Type B pancreatic cell (in vitro differentiated cells): Measurements from ENCODE around the gene CLDN2. TPM values are rescaled to one million over a fixed set of nuclear protein-coding genes. Genes with fewer than 3 reads are reported as not detected.
"Not testable (repeated sequence)": the region's sequence is repeated elsewhere in the genome, so short reads cannot be mapped to it uniquely, and the experiment has no call there.

ENCODE experiments used
- DNase-seq: peaks from one replicate; pipeline ENCODE4 v3.0.0; 2021; ENCODE audit warnings: mixed read lengths; ENCODE audit not compliant: unreplicated experiment; ENCODE audit errors: extremely low spot score
- H3K27ac Mint-ChIP-seq: 2 replicates; pipeline ENCODE4 v1.8.0; 2021; ENCODE audit warnings: mild to moderate bottlenecking, mixed read lengths
- H3K27me3 Mint-ChIP-seq: 2 replicates; pipeline ENCODE4 v1.8.0; 2021; ENCODE audit warnings: mixed read lengths
- H3K36me3 Mint-ChIP-seq: 2 replicates; pipeline ENCODE4 v1.8.0; 2021; ENCODE audit warnings: mixed read lengths
- H3K4me1 Mint-ChIP-seq: one replicate; pipeline ENCODE4 v1.8.0; 2021; ENCODE audit warnings: mixed read lengths; ENCODE audit not compliant: unreplicated experiment
- H3K4me3 Mint-ChIP-seq: 2 replicates; pipeline ENCODE4 v1.8.0; 2021; ENCODE audit warnings: mild to moderate bottlenecking, mixed read lengths
- H3K9me3 Mint-ChIP-seq: 2 replicates; pipeline ENCODE4 v1.8.0; 2021; ENCODE audit warnings: mixed read lengths
- CTCF ChIP-seq: fragments of 200-600 bp; sonication (generic); conservative IDR thresholded peaks from 2 replicates; pipeline ENCODE4 v1.5.0; 2021; ENCODE audit warnings: antibody characterized with exemption, mild to moderate bottlenecking
- long read RNA-seq: library from polyadenylated mRNA; unstranded; transcript quantifications from one replicate; pipeline ENCODE4 v2.0.0, GENCODE V29; 2020
- total RNA-seq: library from RNA; stranded (reverse); gene quantifications from 2 replicates; pipeline ENCODE4 v1.2.1, GENCODE V29; 2021; ENCODE audit warnings: low replicate concordance

CLDN2 gene, protein sequence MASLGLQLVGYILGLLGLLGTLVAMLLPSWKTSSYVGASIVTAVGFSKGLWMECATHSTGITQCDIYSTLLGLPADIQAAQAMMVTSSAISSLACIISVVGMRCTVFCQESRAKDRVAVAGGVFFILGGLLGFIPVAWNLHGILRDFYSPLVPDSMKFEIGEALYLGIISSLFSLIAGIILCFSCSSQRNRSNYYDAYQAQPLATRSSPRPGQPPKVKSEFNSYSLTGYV
- total RNA-seq, result 4.7 and 4.9 TPM in 2 replicates
- long read RNA-seq, partial matches to known transcripts, result 0 of 13 reads
- long read RNA-seq, other reads (novel, unspliced or antisense), result 13 of 13 reads

DNA sequence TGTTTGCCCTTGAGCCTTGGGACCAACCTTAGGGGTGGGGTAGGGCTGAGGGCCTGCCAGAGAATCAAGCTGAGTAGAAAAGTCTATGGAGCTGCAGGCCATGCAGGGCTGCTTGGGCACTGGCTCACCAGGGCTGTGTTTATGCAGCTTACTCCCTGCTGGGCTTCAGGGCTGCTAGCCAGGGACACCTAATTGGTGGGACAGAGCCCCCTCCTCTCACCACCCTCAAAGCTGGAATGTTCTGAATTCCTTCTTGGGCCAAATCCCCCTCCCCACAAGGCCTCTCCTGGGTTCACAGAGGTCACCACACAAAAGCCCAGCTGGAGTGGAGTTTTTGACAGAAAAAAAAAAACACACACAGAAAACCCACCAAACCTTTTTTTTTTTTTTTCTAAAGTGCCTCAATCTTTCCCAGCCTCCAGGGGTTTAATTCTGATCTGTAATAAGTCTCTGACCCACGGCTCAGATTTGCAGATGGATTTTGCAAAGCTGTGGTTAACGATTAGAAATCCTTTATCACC is at the start of gene CLDN2:
CLDN2 (plus strand) TSS at position 471 of the 521 bp plus-strand sequence. CDS start 7,827 bp downstream, outside the sequence.
- Mint-ChIP-seq H3K9me3 (peaks cover 5% of the 10 kb centered on the region), H3K27ac (no peak within 1 kb of the TSS)

GRCh38 chrX:106872796-106873195 is 47.4 kb upstream of the CLDN2 start:
- H3K4me3 Mint-ChIP-seq, H3K9me3 Mint-ChIP-seq, H3K27me3 Mint-ChIP-seq, DNase-seq, H3K36me3 Mint-ChIP-seq, H3K27ac Mint-ChIP-seq, H3K4me1 Mint-ChIP-seq: not testable (repeated sequence)

More for the DNA sequence above, at the start of gene CLDN2:
- Mint-ChIP-seq H3K4me3 (no peak within 1 kb of the TSS), H3K27me3 (no peaks in the 10 kb centered on the region), H3K36me3 (no peaks in the 10 kb centered on the region), H3K4me1 (peaks cover 9% of the 10 kb centered on the region)
- TF ChIP-seq CTCF, result no peak
- no peak for DNase-seq

DNA sequence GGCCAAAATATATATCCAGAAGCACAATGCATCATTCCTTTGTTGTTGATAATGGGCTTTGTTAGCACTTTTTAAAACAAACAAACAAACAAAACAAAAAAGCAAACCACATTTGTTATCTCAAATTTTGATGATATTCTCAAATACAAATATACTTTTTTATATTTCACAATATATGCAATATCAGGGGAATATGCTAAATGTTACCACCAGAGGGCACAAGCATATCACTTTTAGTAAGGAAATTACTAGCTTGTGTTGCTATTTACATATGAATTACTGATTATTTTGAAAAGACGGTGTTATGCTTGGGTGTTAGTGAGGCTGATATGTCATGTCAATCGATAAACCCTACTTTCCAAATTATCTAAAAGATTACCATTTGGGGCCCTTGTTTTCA is 46.1 kb upstream of the CLDN2 start:
- Mint-ChIP-seq H3K9me3 (no peaks in the 10 kb centered on the region), H3K36me3 (no peaks in the 10 kb centered on the region), H3K4me3 (no peak overlapping the region), H3K27me3 (no peaks in the 10 kb centered on the region), H3K4me1 (no peaks in the 10 kb centered on the region), H3K27ac (no peak overlapping the region)
- no peak for DNase-seq
- peak; percentile 79 for TF ChIP-seq CTCF

- Mint-ChIP-seq H3K27me3 (no peaks in the 10 kb centered on the region), H3K36me3 (no peaks in the 10 kb centered on the region), H3K9me3 (no peaks in the 10 kb centered on the region), H3K4me3 (no peak overlapping the region), H3K27ac (no peak overlapping the region), H3K4me1 (no peaks in the 10 kb centered on the region)
- no peak for DNase-seq
- TF ChIP-seq CTCF, result no peak
These were observed 45.1 kb upstream of the CLDN2 start for GRCh38 chrX:106875151-106875550.

- Mint-ChIP-seq H3K36me3 (no peaks in the 10 kb centered on the region), H3K27ac (no peak overlapping the region), H3K27me3 (no peaks in the 10 kb centered on the region), H3K9me3 (no peaks in the 10 kb centered on the region), H3K4me3 (no peak overlapping the region), H3K4me1 (no peaks in the 10 kb centered on the region)
- no peak for TF ChIP-seq CTCF
- no peak for DNase-seq
These were observed 30.7 kb upstream of the CLDN2 start for GRCh38 chrX:106889468-106889867.

- Mint-ChIP-seq H3K27ac (no peak overlapping the region), H3K27me3 (no peaks in the 10 kb centered on the region), H3K36me3 (no peaks in the 10 kb centered on the region), H3K9me3 (no peaks in the 10 kb centered on the region), H3K4me3 (no peak overlapping the region), H3K4me1 (no peaks in the 10 kb centered on the region)
- DNase-seq, result no peak
- TF ChIP-seq CTCF, result no peak
These were observed 28.3 kb upstream of the CLDN2 start for GRCh38 chrX:106891762-106892460.
